Ovary (tissue), 3 donors: ENCODE measurements around the gene AMBRA1.

Source experiments
- CTCF ChIP-seq, 3 donors: fragments of 450-650 bp in 2 of 3; fragments of 200-600 bp in 1 of 3; IDR thresholded peaks; one replicate each; pipeline versions ENCODE4 v1.5.1 to v1.8.0; 2016 to 2022; ENCODE audit warnings: antibody characterized with exemption in 3 of 3, mild to moderate bottlenecking in 1 of 3
- EP300 ChIP-seq: sonication (generic); formaldehyde crosslinking; IDR thresholded peaks from one replicate; pipeline ENCODE4 v1.6.1; 2017; ENCODE audit warnings: antibody characterized with exemption
- POLR2A ChIP-seq: fragments of 450-650 bp; IDR thresholded peaks from one replicate; pipeline ENCODE4 v1.6.1; 2017; ENCODE audit warnings: antibody characterized with exemption, mild to moderate bottlenecking, moderate library complexity
- donor health status: DM: no; HTN: no; CAD: no.

DNA sequence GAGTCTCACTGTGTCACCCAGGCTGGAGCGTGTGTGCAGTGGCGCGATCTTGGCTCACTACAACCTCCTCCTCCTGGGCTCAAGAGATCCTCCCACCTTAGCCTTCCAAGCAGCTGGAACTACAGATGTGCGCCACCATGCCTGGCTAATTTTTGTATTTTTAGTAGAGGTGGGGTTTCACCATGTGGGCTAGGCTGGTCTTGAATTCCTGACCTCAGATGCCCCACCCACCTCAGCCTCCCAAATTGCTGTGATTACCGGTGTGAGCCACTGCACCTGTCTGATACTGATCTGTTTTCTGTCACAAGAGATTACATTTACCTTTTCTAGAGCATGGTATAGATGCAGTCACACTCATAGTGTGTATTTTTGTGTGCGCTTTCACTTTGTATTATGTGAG lies 35.1 kb upstream of the AMBRA1 start:
- TF ChIP-seq CTCF (IDR thresholded peaks at IDR 0.05), result no peak
- no peak for TF ChIP-seq POLR2A
- TF ChIP-seq EP300, result no peak
